Testis (tissue), 3 donors: ENCODE data around the gene HCK. TPM values are rescaled to one million over a fixed set of nuclear protein-coding genes. Genes with fewer than 3 reads are reported as not detected.
"Not testable (repeated sequence)": the region's sequence is repeated elsewhere in the genome, so short reads cannot be mapped to it uniquely, and the experiment has no call there.

Experiments used
- DNase-seq: peaks from one replicate; pipeline ENCODE4 v3.0.0-alpha.2; 2019
- H3K27ac ChIP-seq, 2 donors: fragments of 200-600 bp; sonication (generic); one replicate each; pipeline ENCODE4 v1.5.1; 2019
- H3K27me3 ChIP-seq: fragments of 200-600 bp; sonication (generic); one replicate; pipeline ENCODE4 v1.5.1; 2019
- H3K36me3 ChIP-seq: fragments of 200-600 bp; sonication (generic); one replicate; pipeline ENCODE4 v1.5.1; 2017; ENCODE audit warnings: low read depth; ENCODE audit errors: missing control alignments
- H3K4me1 ChIP-seq: fragments of 200-600 bp; sonication (generic); one replicate; pipeline ENCODE4 v1.5.1; 2019
- H3K4me3 ChIP-seq, 2 donors: fragments of 200-600 bp; sonication (generic); one replicate each; pipeline ENCODE4 v1.5.1; 2017 to 2019
- H3K9me3 ChIP-seq: fragments of 200-600 bp; sonication (generic); one replicate; pipeline ENCODE4 v1.5.1; 2017
- CTCF ChIP-seq, 3 experiments: fragments of 450-650 bp in 2 of 3; fragments of 200-600 bp in 1 of 3; sonication (generic) in 1 of 3; IDR thresholded peaks; one replicate each; pipeline ENCODE4 v1.5.1; 2016 to 2019; ENCODE audit warnings: antibody characterized with exemption in 3 of 3, mild to moderate bottlenecking in 2 of 3, moderate library complexity in 1 of 3
- POLR2A ChIP-seq: fragments of 450-650 bp; IDR thresholded peaks from one replicate; pipeline ENCODE4 v1.6.1; 2017; ENCODE audit warnings: antibody characterized with exemption, mild to moderate bottlenecking, moderate library complexity
- WGBS, 2 donors: methylation state at CpG; one replicate each; pipeline ENCODE4 v1.1.5; 2018; 5-methylcytosine and 5-hydroxymethylcytosine counted together
- intact Hi-C: fragments of 100-400 bp; cut with DNase I; formaldehyde crosslinking; loops from one replicate; pipeline ENCODE4 v1.15.1; 2023; ENCODE audit warnings: low total_unique reads
- polyA plus RNA-seq: library from polyadenylated mRNA; stranded (reverse); fragments of 350-450 nt; fragmentation: Illumina TruSeq; extraction: RNeasy Lipid Tissue Mini Kit (QIAGEN cat#74804); gene quantifications from one replicate; pipeline ENCODE4 v1.2.3, GENCODE V29; 2014; ENCODE audit warnings: low read depth, low replicate concordance; ENCODE audit not compliant: insufficient read depth
- total RNA-seq, 2 donors: library from RNA; depleted of rRNA; stranded (reverse); fragments of >200 nt; gene quantifications; one replicate each; pipeline ENCODE4 v1.2.3, GENCODE V29; 2016

The HCK gene
- total and polyA plus RNA-seq, 3 donors from 2014 or later = 1.3 to 8.9 (median 4.5) TPM

GRCh38 chr20:32115211-32115767 lies 63.2 kb downstream of the HCK start:
- WGBS, 2 donors = 57 to 64% methylated on average over 5 of the region's 5 CpGs
- Histone ChIP-seq H3K4me3 (no peak overlapping the region), H3K9me3 (no peaks in the 10 kb centered on the region), H3K27ac (no peak overlapping the region), H3K4me1 (peaks cover 24% of the 10 kb centered on the region), H3K27me3 (no peaks in the 10 kb centered on the region), H3K36me3 (no peaks in the 10 kb centered on the region)
- intact Hi-C loops = no loop called here
- no peak for DNase-seq
- TF ChIP-seq CTCF (IDR thresholded peaks at IDR 0.05) (no peak), POLR2A (no peak)

DNA sequence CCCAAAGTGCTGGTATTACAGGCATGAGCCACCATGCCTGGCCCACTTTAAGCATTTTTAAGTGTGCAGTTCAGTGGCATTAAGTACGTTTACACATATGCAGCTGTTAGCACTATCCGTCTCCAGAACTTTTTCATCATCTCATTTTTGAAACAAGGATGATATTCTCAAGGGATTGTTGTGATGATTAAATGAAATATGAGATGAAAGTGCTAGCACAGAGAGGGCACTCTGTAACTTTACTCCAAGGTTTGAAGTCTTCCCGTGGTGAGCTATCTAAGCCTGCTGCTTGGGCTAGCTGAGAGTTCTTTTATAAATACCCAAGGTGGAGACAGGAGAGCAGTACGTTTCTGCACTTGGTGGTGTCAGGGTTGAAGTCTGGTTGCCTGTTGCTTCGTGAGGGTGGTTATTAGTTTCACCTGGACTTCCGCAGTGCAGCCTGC lies 64.1 kb downstream of the HCK start:
- Histone ChIP-seq H3K9me3 (no peaks in the 10 kb centered on the region), H3K4me3 (no peak overlapping the region), H3K4me1 (peaks cover 16% of the 10 kb centered on the region), H3K36me3 (no peaks in the 10 kb centered on the region), H3K27me3 (no peaks in the 10 kb centered on the region), H3K27ac (no peak overlapping the region)
- DNase-seq = no peak
- TF ChIP-seq CTCF (IDR thresholded peaks at IDR 0.05) (no peak), POLR2A (no peak)
- intact Hi-C loops = no loop called here
- WGBS, 2 donors = 54 to 62% methylated on average over 6 of the region's 6 CpGs

DNA sequence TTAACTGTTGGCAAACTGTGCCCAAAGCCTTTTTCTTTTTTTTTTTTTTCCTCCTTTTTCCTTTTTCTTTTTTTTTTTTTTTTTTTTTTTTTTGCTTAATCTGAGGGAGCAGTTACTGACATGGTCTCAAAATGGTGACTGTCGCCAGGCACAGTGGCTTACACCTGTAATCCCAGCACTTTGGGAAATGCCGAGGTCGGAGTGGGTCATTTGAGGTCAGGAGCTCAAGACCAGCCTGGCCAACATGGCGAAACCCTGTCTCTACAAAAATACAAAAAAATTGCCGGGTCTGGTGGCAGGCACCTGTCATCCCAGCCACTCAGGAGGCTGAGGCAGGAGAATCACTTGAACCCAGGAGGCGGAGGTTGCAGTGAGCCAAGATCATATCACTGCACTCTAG lies 64.8 kb downstream of the HCK start:
- H3K27me3 ChIP-seq, H3K4me3 ChIP-seq, H3K36me3 ChIP-seq, DNase-seq, H3K27ac ChIP-seq, intact Hi-C loops, H3K9me3 ChIP-seq: not testable (repeated sequence)
- H3K4me1 ChIP-seq = peaks cover 14% of the 10 kb centered on the region
- WGBS, 2 donors = 86 to 94% methylated on average over 6 of the region's 6 CpGs

- intact Hi-C loops, H3K9me3 ChIP-seq, DNase-seq, H3K4me3 ChIP-seq, H3K36me3 ChIP-seq, H3K27me3 ChIP-seq, H3K27ac ChIP-seq: not testable (repeated sequence)
- H3K4me1 ChIP-seq = peaks cover 14% of the 10 kb centered on the region
- 89 to 92% methylated on average over 5 of the region's 5 CpGs for WGBS, 2 donors
Observed at GRCh38 chr20:32118427-32118826, 66.4 kb downstream of the HCK start.

- no peak overlapping the region for H3K4me3 ChIP-seq
- intact Hi-C loops = no loop called here
- no peaks in the 10 kb centered on the region for H3K27me3 ChIP-seq
- no peaks in the 10 kb centered on the region for H3K9me3 ChIP-seq
- TF ChIP-seq POLR2A (no peak), CTCF (IDR thresholded peaks at IDR 0.05) (no peak)
- peaks cover 14% of the 10 kb centered on the region for H3K4me1 ChIP-seq
- no peak for DNase-seq
- 96% methylated on average over 2 of the region's 2 CpGs for WGBS, 2 donors
- H3K36me3 ChIP-seq = no peaks in the 10 kb centered on the region
- H3K27ac ChIP-seq = no peak overlapping the region
Observed at GRCh38 chr20:32119734-32120133, 67.7 kb downstream of the HCK start.

- H3K4me1 ChIP-seq, H3K9me3 ChIP-seq, intact Hi-C loops, H3K27ac ChIP-seq, H3K4me3 ChIP-seq, H3K36me3 ChIP-seq, DNase-seq, H3K27me3 ChIP-seq: not testable (repeated sequence)
- WGBS, 2 donors = no CpG with 5 or more reads among the region's 31 CpGs
Observed at GRCh38 chr20:32121908-32122307, 69.9 kb downstream of the HCK start.
